Measurements from ENCODE around the gene PTPRD.

PTPRD gene

GRCh38 chr9:9792144-9792857 lies 820.5 kb downstream of the PTPRD start:
- in situ Hi-C loops (cut with MboI; ENCODE audit: low pct_unique_long_range_greater_than_20kb, low sequenced_read_pairs, unreplicated experiment), result loop anchor here (25.0 kb wide), 1 partner anchor 180 kb away; no protein-coding TSS in a partner anchor
- DNase-seq (ENCODE audit: low spot score), result no peak
- TF ChIP-seq, protein P1, sequence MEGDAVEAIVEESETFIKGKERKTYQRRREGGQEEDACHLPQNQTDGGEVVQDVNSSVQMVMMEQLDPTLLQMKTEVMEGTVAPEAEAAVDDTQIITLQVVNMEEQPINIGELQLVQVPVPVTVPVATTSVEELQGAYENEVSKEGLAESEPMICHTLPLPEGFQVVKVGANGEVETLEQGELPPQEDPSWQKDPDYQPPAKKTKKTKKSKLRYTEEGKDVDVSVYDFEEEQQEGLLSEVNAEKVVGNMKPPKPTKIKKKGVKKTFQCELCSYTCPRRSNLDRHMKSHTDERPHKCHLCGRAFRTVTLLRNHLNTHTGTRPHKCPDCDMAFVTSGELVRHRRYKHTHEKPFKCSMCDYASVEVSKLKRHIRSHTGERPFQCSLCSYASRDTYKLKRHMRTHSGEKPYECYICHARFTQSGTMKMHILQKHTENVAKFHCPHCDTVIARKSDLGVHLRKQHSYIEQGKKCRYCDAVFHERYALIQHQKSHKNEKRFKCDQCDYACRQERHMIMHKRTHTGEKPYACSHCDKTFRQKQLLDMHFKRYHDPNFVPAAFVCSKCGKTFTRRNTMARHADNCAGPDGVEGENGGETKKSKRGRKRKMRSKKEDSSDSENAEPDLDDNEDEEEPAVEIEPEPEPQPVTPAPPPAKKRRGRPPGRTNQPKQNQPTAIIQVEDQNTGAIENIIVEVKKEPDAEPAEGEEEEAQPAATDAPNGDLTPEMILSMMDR (IDR thresholded peaks at IDR 0.05; ENCODE audit: extremely low read depth, insufficient read depth, missing control alignments), result no peak

GRCh38 chr9:9791611-9792010 lies 821.2 kb downstream of the PTPRD start:
- DNase-seq (ENCODE audit: low spot score), result no peak
- in situ Hi-C loops (cut with MboI; ENCODE audit: low pct_unique_long_range_greater_than_20kb, low sequenced_read_pairs, unreplicated experiment), result loop anchor here (25.0 kb wide), 1 partner anchor 179 kb away; no protein-coding TSS in a partner anchor
- TF ChIP-seq, protein P1 (IDR thresholded peaks at IDR 0.05; ENCODE audit: extremely low read depth, insufficient read depth, missing control alignments), result no peak

GRCh38 chr9:9790216-9790872 lies 822.5 kb downstream of the PTPRD start:
- peak; percentile 15 for DNase-seq (ENCODE audit: low spot score)
- in situ Hi-C loops (cut with MboI; ENCODE audit: low pct_unique_long_range_greater_than_20kb, low sequenced_read_pairs, unreplicated experiment), result loop anchor here (25.0 kb wide), 1 partner anchor 178 kb away; no protein-coding TSS in a partner anchor
- TF ChIP-seq, protein P1 (IDR thresholded peaks at IDR 0.05; ENCODE audit: extremely low read depth, insufficient read depth, missing control alignments), result peak; percentile 74

DNA sequence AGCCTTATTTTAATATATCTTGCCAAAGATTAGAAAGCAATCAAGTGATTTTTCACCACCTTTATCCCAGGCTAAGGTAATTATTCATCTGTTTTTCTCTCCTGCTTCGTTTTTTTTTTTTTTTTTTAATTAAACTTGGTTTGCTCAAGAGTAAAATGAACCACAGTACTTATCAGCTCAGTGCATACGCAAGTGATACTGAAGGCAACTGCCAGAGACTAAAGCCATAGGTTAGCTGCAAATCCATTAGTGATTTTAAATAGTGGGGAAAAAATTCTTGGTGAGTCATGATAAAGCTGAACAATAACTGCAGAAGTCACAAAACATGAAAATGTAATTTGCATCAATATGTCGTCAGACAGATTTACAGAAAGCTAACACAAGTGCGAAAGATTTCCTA lies 829.1 kb downstream of the PTPRD start:
- DNase-seq (ENCODE audit: low spot score), result no peak
- TF ChIP-seq, protein P1 (IDR thresholded peaks at IDR 0.05; ENCODE audit: extremely low read depth, insufficient read depth, missing control alignments), result no peak
- in situ Hi-C loops (cut with MboI; ENCODE audit: low pct_unique_long_range_greater_than_20kb, low sequenced_read_pairs, unreplicated experiment), result loop anchor here (25.0 kb wide), 1 partner anchor 171 kb away; no protein-coding TSS in a partner anchor

DNA sequence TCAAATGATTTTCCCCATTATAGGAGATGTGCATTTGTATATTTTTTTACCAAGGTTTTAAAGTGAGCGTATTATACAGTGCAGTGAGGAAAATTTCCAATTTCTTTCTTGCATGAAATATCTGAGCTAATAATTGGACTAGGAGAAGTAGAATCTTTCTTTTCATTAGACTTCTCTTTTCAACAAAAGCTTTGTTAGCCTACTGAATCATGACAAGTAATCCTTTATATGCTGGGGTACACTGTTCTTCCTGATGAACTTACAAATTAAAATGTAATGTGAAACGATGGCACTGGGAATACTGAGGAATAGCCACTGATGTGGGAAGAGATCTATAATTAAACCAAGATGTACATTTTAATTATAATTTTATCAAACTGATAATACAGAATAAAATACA lies 829.6 kb downstream of the PTPRD start:
- TF ChIP-seq, protein P1 (IDR thresholded peaks at IDR 0.05; ENCODE audit: extremely low read depth, insufficient read depth, missing control alignments), result no peak
- no peak for DNase-seq (ENCODE audit: low spot score)
- in situ Hi-C loops (cut with MboI; ENCODE audit: low pct_unique_long_range_greater_than_20kb, low sequenced_read_pairs, unreplicated experiment), result loop anchor here (25.0 kb wide), 1 partner anchor 171 kb away; no protein-coding TSS in a partner anchor

DNA sequence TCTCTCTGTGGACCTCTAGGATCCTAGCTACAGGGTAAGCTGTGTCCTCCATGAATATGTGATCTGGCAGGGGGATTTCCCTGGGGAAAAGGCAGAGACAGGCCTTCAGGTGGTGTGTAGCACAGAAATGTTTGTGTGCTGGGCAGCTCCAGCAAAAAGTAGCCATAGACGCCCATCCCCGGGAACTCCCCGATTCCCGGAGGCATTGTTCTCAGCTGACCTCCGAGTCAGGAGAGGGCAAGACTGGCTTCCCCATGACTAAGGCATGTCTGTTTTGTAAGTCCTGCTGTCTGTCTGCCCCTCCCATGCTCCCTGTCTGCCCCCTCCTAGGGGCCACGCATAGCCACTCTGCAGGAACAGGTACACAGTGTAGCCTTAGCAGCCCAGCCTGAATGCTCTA lies 834.5 kb downstream of the PTPRD start:
- DNase-seq (ENCODE audit: low spot score), result no peak
- TF ChIP-seq, protein P1 (IDR thresholded peaks at IDR 0.05; ENCODE audit: extremely low read depth, insufficient read depth, missing control alignments), result no peak
- in situ Hi-C loops (cut with MboI; ENCODE audit: low pct_unique_long_range_greater_than_20kb, low sequenced_read_pairs, unreplicated experiment), result loop anchor here (25.0 kb wide), 1 partner anchor 166 kb away; no protein-coding TSS in a partner anchor

All from GM13977 (cell line).